K562 (cell line): ENCODE results near the gene VDR. TPM values are rescaled to one million over a fixed set of nuclear protein-coding genes. Genes with fewer than 3 reads are reported as not detected.

Experiments used
- ATAC-seq: fragments of 200-7000 bp; cut with Tn5 transposase; 3 replicates; pipeline ENCODE4 v1.9.1; 2020; ENCODE audit warnings: moderate library complexity
- BruUV-seq: library from RNA; stranded (reverse); fragments of 400-500 nt; replicated peaks from 2 replicates; lab custom pipeline; 2021; lab: Mats Ljungman, UMichigan
- CTCF ChIA-PET: fragments of 300-600 bp; formaldehyde crosslinking; extraction: SDS; loops from one replicate; lab custom pipeline; 2021; ENCODE audit warnings: low intra/inter-chr PET ratio; lab: Yijun Ruan, JAX
- POLR2A ChIA-PET: fragments of 300-600, 350-650 bp; sonication (Branson Sonifier 250); formaldehyde crosslinking; extraction: SDS; loops from one replicate; lab custom pipeline; 2021; ENCODE audit warnings: antibody characterized with exemption, inconsistent platforms; lab: Yijun Ruan, JAX
- DNase-seq, 4 experiments: peaks; one replicate each; pipeline versions ENCODE4 v3.0.0 to v3.0.0-alpha.2; 2011 to 2018; ENCODE audit warnings: low spot score in 3 of 4, mixed read lengths in 3 of 4; ENCODE audit errors: extremely low read depth in 1 of 4
- FAIRE-seq: peaks from 2 replicates; lab custom pipeline; 2011; peaks lifted over from hg19 to GRCh38; lab: Jason Lieb, UNC
- H2AFZ ChIP-seq: 2 replicates; pipeline ENCODE4 v1.6.0; 2011; ENCODE audit warnings: low read depth, low read length, control low read depth, inconsistent platforms
- H3K27ac ChIP-seq: fragments of 200-600 bp; 3 replicates; pipeline ENCODE4 v1.8.0; 2011; ENCODE audit warnings: low read depth, mild to moderate bottlenecking, control low read depth, inconsistent platforms, low read length, moderate library complexity, mixed read lengths; ENCODE audit errors: extremely low read depth
- H3K27me3 ChIP-seq, 2 experiments: fragments of 300-600 bp in 1 of 2; 2 replicates in 1 of 2; 3 replicates in 1 of 2; pipeline versions ENCODE4 v1.6.0 to v1.8.0; 2011; ENCODE audit warnings: inconsistent platforms in 2 of 2, low read length in 2 of 2, mild to moderate bottlenecking in 1 of 2, mixed read lengths in 1 of 2, moderate library complexity in 1 of 2; ENCODE audit not compliant: control insufficient read depth in 2 of 2, insufficient read depth in 2 of 2
- H3K36me3 ChIP-seq: fragments of 300-600 bp; 3 replicates; pipeline ENCODE4 v1.8.0; 2011; ENCODE audit warnings: mild to moderate bottlenecking, low read length, inconsistent platforms; ENCODE audit not compliant: control insufficient read depth, insufficient read depth
- H3K4me1 ChIP-seq, 2 experiments: fragments of 200-600 bp in 1 of 2; replicated peaks in 1 of 2; 2 replicates in 1 of 2; 3 replicates in 1 of 2; pipeline versions ENCODE4 v1.5.1 to v1.8.0; 2011; ENCODE audit warnings: inconsistent platforms in 2 of 2, low read length in 2 of 2, mild to moderate bottlenecking in 1 of 2, mixed read lengths in 1 of 2, moderate library complexity in 1 of 2; ENCODE audit not compliant: control insufficient read depth in 2 of 2, insufficient read depth in 2 of 2
- H3K4me2 ChIP-seq: 2 replicates; pipeline ENCODE4 v1.6.1; 2011; ENCODE audit warnings: low read length, control low read depth, inconsistent platforms, mixed read lengths; ENCODE audit not compliant: insufficient read depth
- H3K4me3 ChIP-seq: fragments of 200-600 bp; sonication (generic), shearing (Covaris generic); 2 replicates; pipeline ENCODE4 v1.5.1; 2016; ENCODE audit warnings: control low read depth, inconsistent platforms
- H3K79me2 ChIP-seq: fragments of 200-600 bp; 3 replicates; pipeline ENCODE4 v1.8.0; 2011; ENCODE audit warnings: low read length, inconsistent platforms; ENCODE audit not compliant: control insufficient read depth, insufficient read depth
- H3K9ac ChIP-seq, 2 experiments: 2 replicates each; pipeline versions ENCODE4 v1.6.0 to v1.6.1; 2011; ENCODE audit warnings: low read depth in 2 of 2, low read length in 2 of 2, control low read depth in 1 of 2, inconsistent platforms in 1 of 2, mild to moderate bottlenecking in 1 of 2, mixed read lengths in 1 of 2; ENCODE audit not compliant: insufficient read depth in 1 of 2
- H3K9me1 ChIP-seq: one replicate; pipeline ENCODE4 v1.6.0; 2011; ENCODE audit warnings: inconsistent platforms, mild to moderate bottlenecking, low read length, moderate library complexity; ENCODE audit not compliant: control insufficient read depth, insufficient read depth
- H3K9me3 ChIP-seq: replicated peaks from 2 replicates; pipeline ENCODE4 v1.5.1; 2011; ENCODE audit warnings: low read depth, low read length, inconsistent platforms; ENCODE audit not compliant: control insufficient read depth, insufficient read depth
- H4K20me1 ChIP-seq: replicated peaks from 2 replicates; pipeline ENCODE4 v1.6.1; 2011; ENCODE audit warnings: low read length, inconsistent platforms, mixed read lengths; ENCODE audit not compliant: control insufficient read depth, insufficient read depth
- DMBX1 ChIP-seq: fragments of 250-450 bp; sonication (Bioruptor Pico); IDR thresholded peaks from 2 replicates; pipeline ENCODE4 v1.8.0; 2022; ENCODE audit warnings: inconsistent platforms, mild to moderate bottlenecking, moderate library complexity, borderline replicate concordance
- E4F1 ChIP-seq: fragments of 250-450 bp; sonication (Bioruptor Pico); IDR thresholded peaks from 2 replicates; pipeline ENCODE4 v1.5.0; 2021; ENCODE audit warnings: mild to moderate bottlenecking, borderline replicate concordance
- FOXP1 ChIP-seq: sonication (generic); formaldehyde crosslinking; IDR thresholded peaks from 2 replicates; pipeline ENCODE4 v1.8.0; 2022; ENCODE audit warnings: mild to moderate bottlenecking, missing genetic modification reagents
- RFX7 ChIP-seq: fragments of 250-450 bp; sonication (Bioruptor Pico); IDR thresholded peaks from 2 replicates; pipeline ENCODE4 v1.5.1; 2021; ENCODE audit warnings: mild to moderate bottlenecking
- ZKSCAN1 ChIP-seq: fragments of 150-350 bp; IDR thresholded peaks from 2 replicates; pipeline ENCODE4 v1.6.1; 2016; ENCODE audit warnings: low read depth, low read length
- ZNF12 ChIP-seq: sonication (generic); formaldehyde crosslinking; IDR thresholded peaks from 2 replicates; pipeline ENCODE4 v1.4.0; 2020; ENCODE audit warnings: mild to moderate bottlenecking, missing genetic modification reagents
- ZNF165 ChIP-seq: fragments of 250-450 bp; sonication (Bioruptor Pico); IDR thresholded peaks from 2 replicates; pipeline ENCODE4 v1.4.0; 2020; ENCODE audit warnings: borderline replicate concordance
- ZNF384 ChIP-seq: IDR thresholded peaks from 2 replicates; pipeline ENCODE4 v1.6.1; 2012; ENCODE audit warnings: low read depth, low read length, improper control_type of control experiment
- WGBS: fragments of 100-300 bp; shearing (Covaris generic); methylation state at CpG from one replicate; pipeline ENCODE4 v1.1.6; 2016; ENCODE audit warnings: low coverage, mixed read lengths; ENCODE audit not compliant: insufficient coverage; ENCODE audit errors: missing lambda C conversion rate; 5-methylcytosine and 5-hydroxymethylcytosine counted together
- in situ Hi-C: fragments of 300-500 bp; cut with MboI; formaldehyde crosslinking; loops from 4 replicates; pipeline ENCODE4 v1.15.0; 2018; ENCODE audit warnings: inconsistent platforms, mixed read lengths
- intact Hi-C: fragments of 100-400 bp; cut with micrococcal nuclease; formaldehyde crosslinking; loops from 2 replicates; pipeline ENCODE4 v1.14.2; 2022
- polyA plus RNA-seq, 8 experiments: library from polyadenylated mRNA; depleted of rRNA in 4 of 8; stranded (reverse) in 5 of 8; unstranded in 3 of 8; fragments of >200 nt; fragmentation: Nextera tagmentation in 2 of 8; fragmentation: Illumina TruSeq in 1 of 8; extraction: Ambion mirVana in 2 of 8; extraction: Trizol in 1 of 8; gene quantifications; 2 replicates each; pipeline versions ENCODE4 v1.2.1 to v1.2.3, GENCODE V29; 2011 to 2014; ENCODE audit warnings: inconsistent platforms in 1 of 8, missing spikeins in 1 of 8
- total RNA-seq, 7 experiments: library from RNA; depleted of rRNA in 6 of 7; stranded (reverse); fragments of >200 nt in 6 of 7; fragmentation: Illumina TruSeq in 2 of 7; extraction: Trizol in 2 of 7; gene quantifications; 2 replicates each; pipeline versions ENCODE4 v1.2.1 to v1.2.3, GENCODE V29; 2011 to 2021; ENCODE audit warnings: low replicate concordance in 1 of 7

Gene VDR
- total and polyA plus RNA-seq, 9 of the 15 experiments (the other 6 are each of a cell fraction or from before 2014, with no cell fraction given), result 0.61 to 4.8 (median 2.0) TPM

GRCh38 chr12:47791874-47792273 is 112.9 kb downstream of the VDR start:
- CTCF ChIA-PET, result no interaction called here
- intact Hi-C loops, result no loop called here
- Histone ChIP-seq H3K27ac (no peak overlapping the region), H4K20me1 (0 out of 2 replicates have a peak, but pooled peaks cover 6% of the 10 kb centered on the region), H3K79me2 (no peaks in the 10 kb centered on the region; the same call in 2 of the 3 replicates), H3K4me1 (peaks cover 0 to 8% of the 10 kb centered on the region in 2 experiments; a peak in 1 of 5 replicates), H3K9ac (no peak overlapping the region), H3K4me3 (no peak overlapping the region), H2AFZ (no peak overlapping the region), H3K9me1 (no peaks in the 10 kb centered on the region), H3K27me3 (no peaks in the 10 kb centered on the region), H3K9me3 (no peaks in the 10 kb centered on the region), H3K4me2 (no peak overlapping the region), H3K36me3 (peaks cover 99% of the 10 kb centered on the region; the same call in 2 of the 3 replicates)
- FAIRE-seq (no peak), ATAC-seq (no peak), DNase-seq (no peak)
- in situ Hi-C loops, result no loop called here
- WGBS, result 96% methylated on average over 15 of the region's 16 CpGs
- TF ChIP-seq RFX7 (CRISPR knock-in tag) (no peak), FOXP1 (CRISPR knock-in tag) (no peak), ZNF384 (no peak), E4F1 (CRISPR knock-in tag) (no peak), ZKSCAN1 (no peak), ZNF165 (CRISPR knock-in tag) (no peak), ZNF12 (CRISPR knock-in tag) (no peak), DMBX1 (CRISPR knock-in tag) (no peak)
- POLR2A ChIA-PET, result interaction anchor here (0.8 to 1.3 kb wide), 3 partner anchors 10 to 68 kb away, joined by 3 to 5 read pairs (median 3); no protein-coding TSS in a partner anchor
- BruUV-seq, result no TSS peak

Other genes starting within 250 kb of the VDR start
Only the 7 nearest of the 9 such genes appear.
- gene RPAP3, start 199.0 kb downstream of the VDR start, total RNA-seq (2014; rRNA removed), result 34.2 and 44.0 TPM in 2 replicates
- gene RPAP3, start 199.0 kb downstream of the VDR start, total RNA-seq (2014; rRNA removed; fragmentation: Illumina TruSeq; extraction: Trizol), result 68.9 and 93.0 TPM in 2 replicates
- gene RPAP3, start 199.0 kb downstream of the VDR start, total RNA-seq (2015; rRNA removed; fragmentation: Illumina TruSeq; extraction: Trizol), result 70.2 and 75.8 TPM in 2 replicates
- gene RPAP3, start 199.0 kb downstream of the VDR start, total RNA-seq (2021), result 54.1 and 57.1 TPM in 2 replicates
- 31.2 and 50.6 TPM in 2 replicates for gene RPAP3, start 199.0 kb downstream of the VDR start, polyA plus RNA-seq (2011; rRNA removed)
- 74.4 and 92.1 TPM in 2 replicates for gene RPAP3, start 199.0 kb downstream of the VDR start, polyA plus RNA-seq (2014; fragmentation: Illumina TruSeq; extraction: Trizol)
- 10 to 100 TPM; 40.0 to 50.9 TPM for gene RPAP3, start 199.0 kb downstream of the VDR start, polyA plus RNA-seq (2014; fragmentation: Nextera tagmentation; extraction: Ambion mirVana)
- 62.4 and 69.0 TPM in 2 replicates for gene RPAP3, start 199.0 kb downstream of the VDR start, polyA plus RNA-seq (2014; rRNA removed)
- 0.04 TPM in 1 of 2 replicates, not detected in the other for gene ENDOU, start 179.5 kb downstream of the VDR start, total RNA-seq (2014; rRNA removed)
- not detected in 2 replicates for gene ENDOU, start 179.5 kb downstream of the VDR start, total RNA-seq (2014; rRNA removed; fragmentation: Illumina TruSeq; extraction: Trizol)
- gene ENDOU, start 179.5 kb downstream of the VDR start, total RNA-seq (2015; rRNA removed; fragmentation: Illumina TruSeq; extraction: Trizol), result not detected in 2 replicates
- not detected in 2 replicates for gene ENDOU, start 179.5 kb downstream of the VDR start, total RNA-seq (2021)
- 0.03 TPM in 1 of 2 replicates, not detected in the other for gene ENDOU, start 179.5 kb downstream of the VDR start, polyA plus RNA-seq (2011; rRNA removed)
- gene ENDOU, start 179.5 kb downstream of the VDR start, polyA plus RNA-seq (2014; fragmentation: Illumina TruSeq; extraction: Trizol), result not detected in 2 replicates
- not detected for gene ENDOU, start 179.5 kb downstream of the VDR start, polyA plus RNA-seq (2014; fragmentation: Nextera tagmentation; extraction: Ambion mirVana)
- not detected in 2 replicates for gene ENDOU, start 179.5 kb downstream of the VDR start, polyA plus RNA-seq (2014; rRNA removed)
- gene RAPGEF3, start 146.1 kb downstream of the VDR start, total RNA-seq (2014; rRNA removed), result 0.45 and 0.78 TPM in 2 replicates
- gene RAPGEF3, start 146.1 kb downstream of the VDR start, total RNA-seq (2014; rRNA removed; fragmentation: Illumina TruSeq; extraction: Trizol), result 0.15 and 0.16 TPM in 2 replicates
- 0.15 and 0.33 TPM in 2 replicates for gene RAPGEF3, start 146.1 kb downstream of the VDR start, total RNA-seq (2015; rRNA removed; fragmentation: Illumina TruSeq; extraction: Trizol)
- 0.78 and 1.3 TPM in 2 replicates for gene RAPGEF3, start 146.1 kb downstream of the VDR start, total RNA-seq (2021)
- gene RAPGEF3, start 146.1 kb downstream of the VDR start, polyA plus RNA-seq (2011; rRNA removed), result 0.38 and 0.61 TPM in 2 replicates
- gene RAPGEF3, start 146.1 kb downstream of the VDR start, polyA plus RNA-seq (2014; fragmentation: Illumina TruSeq; extraction: Trizol), result 0.37 and 0.43 TPM in 2 replicates
- under 1 TPM in 1 of 2 experiments, not detected in 1; 0.03 TPM for gene RAPGEF3, start 146.1 kb downstream of the VDR start, polyA plus RNA-seq (2014; fragmentation: Nextera tagmentation; extraction: Ambion mirVana)
- 0.44 and 1.1 TPM in 2 replicates for gene RAPGEF3, start 146.1 kb downstream of the VDR start, polyA plus RNA-seq (2014; rRNA removed)
- 16.3 and 25.4 TPM in 2 replicates for gene SLC48A1, start 131.8 kb downstream of the VDR start, total RNA-seq (2014; rRNA removed)
- gene SLC48A1, start 131.8 kb downstream of the VDR start, total RNA-seq (2014; rRNA removed; fragmentation: Illumina TruSeq; extraction: Trizol), result 13.1 and 18.3 TPM in 2 replicates
- 16.1 and 16.2 TPM in 2 replicates for gene SLC48A1, start 131.8 kb downstream of the VDR start, total RNA-seq (2015; rRNA removed; fragmentation: Illumina TruSeq; extraction: Trizol)
- gene SLC48A1, start 131.8 kb downstream of the VDR start, total RNA-seq (2021), result 37.5 and 41.9 TPM in 2 replicates
- gene SLC48A1, start 131.8 kb downstream of the VDR start, polyA plus RNA-seq (2011; rRNA removed), result 10.7 and 15.7 TPM in 2 replicates
- 28.6 and 30.4 TPM in 2 replicates for gene SLC48A1, start 131.8 kb downstream of the VDR start, polyA plus RNA-seq (2014; fragmentation: Illumina TruSeq; extraction: Trizol)
- gene SLC48A1, start 131.8 kb downstream of the VDR start, polyA plus RNA-seq (2014; fragmentation: Nextera tagmentation; extraction: Ambion mirVana), result 10 to 100 TPM; 23.5 to 26.9 TPM
- 18.7 and 23.6 TPM in 2 replicates for gene SLC48A1, start 131.8 kb downstream of the VDR start, polyA plus RNA-seq (2014; rRNA removed)
- gene HDAC7, start 85.1 kb downstream of the VDR start, total RNA-seq (2014; rRNA removed), result 38.4 and 57.4 TPM in 2 replicates
- 22.2 and 30.2 TPM in 2 replicates for gene HDAC7, start 85.1 kb downstream of the VDR start, total RNA-seq (2014; rRNA removed; fragmentation: Illumina TruSeq; extraction: Trizol)
- 26.7 and 28.2 TPM in 2 replicates for gene HDAC7, start 85.1 kb downstream of the VDR start, total RNA-seq (2015; rRNA removed; fragmentation: Illumina TruSeq; extraction: Trizol)
- 119 and 129 TPM in 2 replicates for gene HDAC7, start 85.1 kb downstream of the VDR start, total RNA-seq (2021)
- 31.1 and 33.7 TPM in 2 replicates for gene HDAC7, start 85.1 kb downstream of the VDR start, polyA plus RNA-seq (2011; rRNA removed)
- 71.9 and 82.7 TPM in 2 replicates for gene HDAC7, start 85.1 kb downstream of the VDR start, polyA plus RNA-seq (2014; fragmentation: Illumina TruSeq; extraction: Trizol)
- gene HDAC7, start 85.1 kb downstream of the VDR start, polyA plus RNA-seq (2014; fragmentation: Nextera tagmentation; extraction: Ambion mirVana), result 1 to 10 TPM; 2.5 to 3.8 TPM
- gene HDAC7, start 85.1 kb downstream of the VDR start, polyA plus RNA-seq (2014; rRNA removed), result 78.0 and 82.7 TPM in 2 replicates
- 37.2 and 37.6 TPM in 2 replicates for gene TMEM106C, start 58.6 kb upstream of the VDR start, total RNA-seq (2014; rRNA removed)
- 56.8 and 57.2 TPM in 2 replicates for gene TMEM106C, start 58.6 kb upstream of the VDR start, total RNA-seq (2014; rRNA removed; fragmentation: Illumina TruSeq; extraction: Trizol)
- gene TMEM106C, start 58.6 kb upstream of the VDR start, total RNA-seq (2015; rRNA removed; fragmentation: Illumina TruSeq; extraction: Trizol), result 56.8 and 59.3 TPM in 2 replicates
- 44.6 and 47.3 TPM in 2 replicates for gene TMEM106C, start 58.6 kb upstream of the VDR start, total RNA-seq (2021)
- 159 and 183 TPM in 2 replicates for gene TMEM106C, start 58.6 kb upstream of the VDR start, polyA plus RNA-seq (2011; rRNA removed)
- 86.3 and 89.1 TPM in 2 replicates for gene TMEM106C, start 58.6 kb upstream of the VDR start, polyA plus RNA-seq (2014; fragmentation: Illumina TruSeq; extraction: Trizol)
- 100 to 1,000 TPM; 134 to 158 TPM for gene TMEM106C, start 58.6 kb upstream of the VDR start, polyA plus RNA-seq (2014; fragmentation: Nextera tagmentation; extraction: Ambion mirVana)
- 52.6 and 61.5 TPM in 2 replicates for gene TMEM106C, start 58.6 kb upstream of the VDR start, polyA plus RNA-seq (2014; rRNA removed)
- gene COL2A1, start 99.5 kb upstream of the VDR start, total RNA-seq (2014; rRNA removed), result not detected in 2 replicates
- gene COL2A1, start 99.5 kb upstream of the VDR start, total RNA-seq (2014; rRNA removed; fragmentation: Illumina TruSeq; extraction: Trizol), result not detected in 2 replicates
- not detected in 2 replicates for gene COL2A1, start 99.5 kb upstream of the VDR start, total RNA-seq (2015; rRNA removed; fragmentation: Illumina TruSeq; extraction: Trizol)
- gene COL2A1, start 99.5 kb upstream of the VDR start, total RNA-seq (2021), result not detected in 2 replicates
- 0.01 TPM in 1 of 2 replicates, not detected in the other for gene COL2A1, start 99.5 kb upstream of the VDR start, polyA plus RNA-seq (2011; rRNA removed)
- gene COL2A1, start 99.5 kb upstream of the VDR start, polyA plus RNA-seq (2014; fragmentation: Illumina TruSeq; extraction: Trizol), result not detected in 2 replicates
- gene COL2A1, start 99.5 kb upstream of the VDR start, polyA plus RNA-seq (2014; fragmentation: Nextera tagmentation; extraction: Ambion mirVana), result not detected
- gene COL2A1, start 99.5 kb upstream of the VDR start, polyA plus RNA-seq (2014; rRNA removed), result 0.46 TPM in 1 of 2 replicates, not detected in the other